ENCODE measurements around the gene DNAH5. TPM values are rescaled to one million over a fixed set of nuclear protein-coding genes. Genes with fewer than 3 reads are reported as not detected.

DNAH5 gene
- total and polyA plus RNA-seq, 2 donors (not counting 3 experiments of a cell fraction or from before 2014, with no cell fraction given), result 0.23 to 1.7 TPM

DNA sequence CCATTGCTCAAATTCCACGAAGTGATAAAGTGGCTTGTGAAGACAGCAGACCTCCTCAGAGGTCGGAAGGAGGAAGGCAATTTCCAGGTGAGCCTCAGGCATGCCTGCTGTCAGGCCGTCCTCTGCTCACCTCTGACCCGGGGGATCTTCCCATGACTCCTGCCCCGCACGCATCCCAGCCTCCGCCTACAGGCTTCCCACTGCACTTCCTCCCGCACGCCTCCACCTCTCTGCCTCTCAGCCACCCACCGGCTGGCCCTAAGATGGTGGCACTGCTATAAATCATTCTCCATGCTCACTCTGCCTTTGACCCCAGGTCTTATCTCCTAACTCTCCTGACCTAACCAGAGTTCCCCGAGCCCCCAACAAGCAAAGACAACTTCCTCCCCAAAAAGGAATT lies 49.4 kb upstream of the DNAH5 start:
- Histone ChIP-seq H3K27ac (ENCODE audit: insufficient read depth, low read depth, low read length) (no peak overlapping the region), H2AFZ (ENCODE audit: low read depth, low read length) (no peak overlapping the region), H3K36me3 (ENCODE audit: control insufficient read depth in 2 of 2, extremely low read depth in 1 of 2, insufficient read depth in 2 of 2, low read length in 2 of 2) (no peaks in the 10 kb centered on the region), H3K27me3 (ENCODE audit: control insufficient read depth in 2 of 2, insufficient read depth in 2 of 2, low read length in 2 of 2) (no peaks in the 10 kb centered on the region), H3K9ac (replicated peaks; ENCODE audit: extremely low read depth, insufficient read depth, low read length) (no peak overlapping the region), H3K4me2 (ENCODE audit: insufficient read depth, low read length) (no peak overlapping the region), H3K4me1 (ENCODE audit: control insufficient read depth, extremely low read depth, insufficient read depth, low read length) (no peaks in the 10 kb centered on the region), H3K4me3 (replicated peaks in 1 of 3; ENCODE audit: insufficient read depth in 1 of 3, low read depth in 1 of 3, low read length in 3 of 3) (no peak overlapping the region), H3K79me2 (ENCODE audit: control insufficient read depth, insufficient read depth, low read length) (no peaks in the 10 kb centered on the region), H3K9me3 (replicated peaks; ENCODE audit: control insufficient read depth, insufficient read depth, low read length) (peaks cover 2% of the 10 kb centered on the region), H4K20me1 (replicated peaks; ENCODE audit: control insufficient read depth, extremely low read depth, insufficient read depth, low read length) (no peaks in the 10 kb centered on the region), H3K9me1 (replicated peaks; ENCODE audit: control insufficient read depth, extremely low read depth, insufficient read depth, low read length) (no peaks in the 10 kb centered on the region)
- FAIRE-seq, result no peak
- dilution Hi-C loops (cut with MboI; ENCODE audit: extremely low pct_ligation_motif_present, low sequenced_read_pairs) (loop anchor here (25.0 kb wide), 2 partner anchors 118 to 293 kb away; no protein-coding TSS in a partner anchor), intact Hi-C loops (cut with micrococcal nuclease) (no loop called here)
- BruUV-seq (replicated peaks), result no TSS peak
- TF ChIP-seq FOS (IDR thresholded peaks at IDR 0.05; ENCODE audit: borderline replicate concordance, insufficient read depth, low read length) (no peak), EZH2 (IDR thresholded peaks at IDR 0.05; ENCODE audit: borderline replicate concordance, low read depth, low read length, severe bottlenecking) (no peak), POLR2AphosphoS5 (IDR thresholded peaks at IDR 0.05; ENCODE audit: insufficient read depth, low read depth, low read length) (no peak), MYC (IDR thresholded peaks at IDR 0.05; ENCODE audit: low read depth, low read length) (no peak), JUN (IDR thresholded peaks at IDR 0.05; ENCODE audit: borderline replicate concordance, insufficient read depth, insufficient read length, low read depth) (no peak), GATA2 (IDR thresholded peaks at IDR 0.05; ENCODE audit: insufficient read depth, insufficient read length, low read depth, low read length) (no peak), MAX (IDR thresholded peaks at IDR 0.05; ENCODE audit: insufficient read depth, insufficient read length) (no peak), POLR2A (IDR thresholded peaks at IDR 0.05; ENCODE audit: low read depth, low read length) (no peak)
- TF ChIP-seq, protein P1, sequence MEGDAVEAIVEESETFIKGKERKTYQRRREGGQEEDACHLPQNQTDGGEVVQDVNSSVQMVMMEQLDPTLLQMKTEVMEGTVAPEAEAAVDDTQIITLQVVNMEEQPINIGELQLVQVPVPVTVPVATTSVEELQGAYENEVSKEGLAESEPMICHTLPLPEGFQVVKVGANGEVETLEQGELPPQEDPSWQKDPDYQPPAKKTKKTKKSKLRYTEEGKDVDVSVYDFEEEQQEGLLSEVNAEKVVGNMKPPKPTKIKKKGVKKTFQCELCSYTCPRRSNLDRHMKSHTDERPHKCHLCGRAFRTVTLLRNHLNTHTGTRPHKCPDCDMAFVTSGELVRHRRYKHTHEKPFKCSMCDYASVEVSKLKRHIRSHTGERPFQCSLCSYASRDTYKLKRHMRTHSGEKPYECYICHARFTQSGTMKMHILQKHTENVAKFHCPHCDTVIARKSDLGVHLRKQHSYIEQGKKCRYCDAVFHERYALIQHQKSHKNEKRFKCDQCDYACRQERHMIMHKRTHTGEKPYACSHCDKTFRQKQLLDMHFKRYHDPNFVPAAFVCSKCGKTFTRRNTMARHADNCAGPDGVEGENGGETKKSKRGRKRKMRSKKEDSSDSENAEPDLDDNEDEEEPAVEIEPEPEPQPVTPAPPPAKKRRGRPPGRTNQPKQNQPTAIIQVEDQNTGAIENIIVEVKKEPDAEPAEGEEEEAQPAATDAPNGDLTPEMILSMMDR (IDR thresholded peaks at IDR 0.05; ENCODE audit: extremely low read depth in 1 of 2, insufficient read depth in 1 of 2, low read depth in 1 of 2, low read length in 2 of 2), result no peak
- no peak for DNase-seq (ENCODE audit: low read depth, low spot score)
- ChIA-PET CTCF (interaction anchor here (0.8 to 1.3 kb wide), 2 partner anchors 10 to 11 kb away, joined by 3 to 5 read pairs; no protein-coding TSS in a partner anchor), POLR2A (no interaction called here)

Data from endothelial cell of umbilical vein (primary cell).